SIG-M5 treated with dmso at 0.1 percent for 504 hours (cell line): ENCODE measurements around the gene SLX4IP.

ENCODE experiments used
- DNase-seq: peaks from one replicate; lab custom pipeline; 2025; ENCODE audit not compliant: unreplicated experiment; lab: John Stamatoyannopoulos, UW

The SLX4IP gene

GRCh38 chr20:10519361-10520046 is 84.4 kb downstream of the SLX4IP start:
- DNase-seq, result no peak

- no peak for DNase-seq
These were observed 85.4 kb downstream of the SLX4IP start for GRCh38 chr20:10520528-10520927.

- DNase-seq, result no peak
These were observed 86.1 kb downstream of the SLX4IP start for GRCh38 chr20:10521068-10521831.

GRCh38 chr20:10521836-10522235 is 86.7 kb downstream of the SLX4IP start:
- DNase-seq, result no peak

- no peak for DNase-seq
These were observed 87.2 kb downstream of the SLX4IP start for GRCh38 chr20:10522328-10522727.

GRCh38 chr20:10523443-10523842 is 88.3 kb downstream of the SLX4IP start:
- no peak for DNase-seq

- no peak for DNase-seq
These were observed 89.0 kb downstream of the SLX4IP start for GRCh38 chr20:10524034-10524476.

GRCh38 chr20:10524643-10525042 is 89.5 kb downstream of the SLX4IP start:
- no peak for DNase-seq

- no peak for DNase-seq
These were observed 92.7 kb downstream of the SLX4IP start for GRCh38 chr20:10527781-10528180.

GRCh38 chr20:10530883-10531282 is 95.8 kb downstream of the SLX4IP start:
- DNase-seq, result no peak

GRCh38 chr20:10531848-10532247 is 96.7 kb downstream of the SLX4IP start:
- DNase-seq, result no peak

GRCh38 chr20:10532361-10532760 is 97.3 kb downstream of the SLX4IP start:
- DNase-seq, result no peak

- DNase-seq, result peak; percentile 15
These were observed 101.4 kb downstream of the SLX4IP start for GRCh38 chr20:10536531-10536930.

- no peak for DNase-seq
These were observed 102.9 kb downstream of the SLX4IP start for GRCh38 chr20:10537850-10538480.

GRCh38 chr20:10538768-10539167 is 103.7 kb downstream of the SLX4IP start:
- DNase-seq, result no peak

- no peak for DNase-seq
These were observed 104.9 kb downstream of the SLX4IP start for GRCh38 chr20:10539818-10540553.

- peak; percentile 19 for DNase-seq
These were observed 105.8 kb downstream of the SLX4IP start for GRCh38 chr20:10540636-10541493.

GRCh38 chr20:10541668-10542411 is 106.7 kb downstream of the SLX4IP start:
- no peak for DNase-seq

- no peak for DNase-seq
These were observed 107.3 kb downstream of the SLX4IP start for GRCh38 chr20:10542442-10542841.

GRCh38 chr20:10543480-10543879 is 108.4 kb downstream of the SLX4IP start:
- no peak for DNase-seq
